OCI-LY1 (cell line): Measurements from ENCODE around the gene ZNF639.

ENCODE experiments used
- H2AFZ ChIP-seq: fragments of 200-600 bp; sonication (generic), shearing (Covaris generic); 2 replicates; pipeline ENCODE4 v1.6.0; 2014; ENCODE audit warnings: antibody characterized with exemption, mild to moderate bottlenecking, low read length
- H3F3A ChIP-seq: fragments of 200-600 bp; sonication (generic), shearing (Covaris generic); 2 replicates; pipeline ENCODE4 v1.6.0; 2014; ENCODE audit warnings: mild to moderate bottlenecking, antibody characterized with exemption, low read length, moderate library complexity; ENCODE audit not compliant: insufficient read depth
- H3K27ac ChIP-seq: fragments of 200-600 bp; sonication (generic); 2 replicates; pipeline ENCODE4 v1.5.1; 2014; ENCODE audit warnings: low read length, mixed run types, mild to moderate bottlenecking, low read depth; ENCODE audit not compliant: poor library complexity, severe bottlenecking
- H3K27me3 ChIP-seq: fragments of 200-600 bp; sonication (generic); 2 replicates; pipeline ENCODE4 v1.6.0; 2014; ENCODE audit warnings: antibody characterized with exemption, mild to moderate bottlenecking, low read length, moderate library complexity; ENCODE audit not compliant: insufficient read depth
- H3K36me3 ChIP-seq: fragments of 200-600 bp; sonication (generic); 2 replicates; pipeline ENCODE4 v1.6.1; 2014; ENCODE audit warnings: mild to moderate bottlenecking, antibody characterized with exemption, low read length, moderate library complexity, mixed read lengths; ENCODE audit not compliant: insufficient read depth
- H3K4me1 ChIP-seq: fragments of 200-600 bp; sonication (generic); 2 replicates; pipeline ENCODE4 v1.5.1; 2014; ENCODE audit warnings: mild to moderate bottlenecking, low read length, moderate library complexity; ENCODE audit not compliant: insufficient read depth, severe bottlenecking
- H3K4me2 ChIP-seq: fragments of 200-600 bp; sonication (generic), shearing (Covaris generic); 2 replicates; pipeline ENCODE4 v1.6.1; 2014; ENCODE audit warnings: low read length
- H3K4me3 ChIP-seq: fragments of 200-600 bp; sonication (generic); 2 replicates; pipeline ENCODE4 v1.5.1; 2014; ENCODE audit warnings: low read length, low read depth, mild to moderate bottlenecking, mixed read lengths; ENCODE audit not compliant: poor library complexity, severe bottlenecking
- H3K79me2 ChIP-seq: fragments of 200-600 bp; shearing (Covaris generic); 2 replicates; pipeline ENCODE4 v1.6.1; 2016; ENCODE audit warnings: mixed run types, low read length, mixed read lengths; ENCODE audit not compliant: insufficient read depth
- H3K9ac ChIP-seq: fragments of 200-600 bp; sonication (generic), shearing (Covaris generic); 2 replicates; pipeline ENCODE4 v1.6.1; 2014; ENCODE audit warnings: mild to moderate bottlenecking, low read length, mixed read lengths
- H3K9me2 ChIP-seq: fragments of 200-600 bp; sonication (generic), shearing (Covaris generic); 2 replicates; pipeline ENCODE4 v1.6.1; 2014; ENCODE audit warnings: low read depth, mild to moderate bottlenecking, low read length, mixed read lengths
- H3K9me3 ChIP-seq: fragments of 200-600 bp; shearing (Covaris generic); 2 replicates; pipeline ENCODE4 v1.6.1; 2014; ENCODE audit warnings: low read length, mixed read lengths
- H4K20me1 ChIP-seq: fragments of 200-600 bp; sonication (generic), shearing (Covaris generic); 2 replicates; pipeline ENCODE4 v1.6.0; 2016; ENCODE audit warnings: mild to moderate bottlenecking, low read length; ENCODE audit not compliant: insufficient read depth
- EZH2 ChIP-seq: fragments of 200-600 bp; sonication (generic), shearing (Covaris generic); IDR thresholded peaks from 2 replicates; pipeline ENCODE4 v1.8.0; 2017; ENCODE audit warnings: borderline replicate concordance, mixed run types, mild to moderate bottlenecking, antibody characterized with exemption, low read length, moderate library complexity, mixed read lengths
- TF ChIP-seq, protein P1 (sequence below): fragments of 200-600 bp; sonication (generic), shearing (Covaris generic); IDR thresholded peaks from 2 replicates; pipeline ENCODE4 v1.5.1; 2017; ENCODE audit warnings: mild to moderate bottlenecking, antibody characterized with exemption, low read length, moderate library complexity, mixed read lengths

The ZNF639 gene

DNA sequence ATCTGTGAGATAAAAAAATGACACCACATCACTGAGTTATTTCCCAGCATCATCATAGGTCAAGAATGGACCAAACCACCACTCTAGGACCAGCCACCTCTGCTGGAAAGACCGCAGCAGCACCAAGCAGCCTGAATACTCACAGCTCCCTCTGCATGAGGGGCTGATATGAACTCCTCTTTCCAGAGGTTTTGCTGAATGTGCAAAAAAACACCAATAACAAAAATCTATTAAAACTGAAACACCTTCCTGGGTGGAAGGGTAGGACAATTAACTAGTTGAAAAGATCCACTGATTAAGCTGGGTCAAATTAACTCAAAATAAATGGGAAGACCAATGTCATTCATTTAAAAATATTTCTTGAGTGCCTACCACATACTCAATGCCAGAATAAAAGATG lies 43.0 kb upstream of the ZNF639 start:
- H3K9me3 ChIP-seq = no peaks in the 10 kb centered on the region
- peaks cover 4% of the 10 kb centered on the region; the same call in 1 of the 2 replicates for H3K27me3 ChIP-seq
- H3F3A ChIP-seq = no peaks in the 10 kb centered on the region
- H3K4me1 ChIP-seq = no peaks in the 10 kb centered on the region
- no peaks in the 10 kb centered on the region for H3K36me3 ChIP-seq
- H3K9me2 ChIP-seq = no peaks in the 10 kb centered on the region
- TF ChIP-seq, protein P1, sequence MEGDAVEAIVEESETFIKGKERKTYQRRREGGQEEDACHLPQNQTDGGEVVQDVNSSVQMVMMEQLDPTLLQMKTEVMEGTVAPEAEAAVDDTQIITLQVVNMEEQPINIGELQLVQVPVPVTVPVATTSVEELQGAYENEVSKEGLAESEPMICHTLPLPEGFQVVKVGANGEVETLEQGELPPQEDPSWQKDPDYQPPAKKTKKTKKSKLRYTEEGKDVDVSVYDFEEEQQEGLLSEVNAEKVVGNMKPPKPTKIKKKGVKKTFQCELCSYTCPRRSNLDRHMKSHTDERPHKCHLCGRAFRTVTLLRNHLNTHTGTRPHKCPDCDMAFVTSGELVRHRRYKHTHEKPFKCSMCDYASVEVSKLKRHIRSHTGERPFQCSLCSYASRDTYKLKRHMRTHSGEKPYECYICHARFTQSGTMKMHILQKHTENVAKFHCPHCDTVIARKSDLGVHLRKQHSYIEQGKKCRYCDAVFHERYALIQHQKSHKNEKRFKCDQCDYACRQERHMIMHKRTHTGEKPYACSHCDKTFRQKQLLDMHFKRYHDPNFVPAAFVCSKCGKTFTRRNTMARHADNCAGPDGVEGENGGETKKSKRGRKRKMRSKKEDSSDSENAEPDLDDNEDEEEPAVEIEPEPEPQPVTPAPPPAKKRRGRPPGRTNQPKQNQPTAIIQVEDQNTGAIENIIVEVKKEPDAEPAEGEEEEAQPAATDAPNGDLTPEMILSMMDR = no peak
- no peak for TF ChIP-seq EZH2
- no peak overlapping the region for H3K27ac ChIP-seq
- no peaks in the 10 kb centered on the region for H3K79me2 ChIP-seq
- no peak overlapping the region for H3K9ac ChIP-seq
- no peak overlapping the region for H3K4me3 ChIP-seq
- H2AFZ ChIP-seq = no peak overlapping the region
- H4K20me1 ChIP-seq = no peaks in the 10 kb centered on the region
- no peak overlapping the region for H3K4me2 ChIP-seq

DNA sequence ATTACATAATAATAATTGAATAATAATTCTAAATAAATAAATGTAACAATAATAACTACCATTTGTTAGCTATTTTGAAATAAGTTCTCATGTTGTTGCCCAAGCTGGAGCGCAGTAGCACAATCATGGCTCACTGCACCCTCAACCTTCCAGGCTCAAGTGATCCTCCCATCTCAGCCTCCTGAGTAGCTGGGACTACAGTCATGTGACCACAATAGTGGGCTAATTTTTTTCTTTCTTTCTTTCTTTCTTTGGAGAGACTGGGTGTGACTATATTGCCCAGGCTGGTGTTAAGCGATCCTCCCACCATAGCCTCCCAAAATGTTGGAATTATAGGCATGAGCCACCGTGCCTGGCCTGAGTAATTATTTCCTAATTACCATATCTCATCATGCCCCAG lies 41.0 kb upstream of the ZNF639 start:
- Histone ChIP-seq H3K9ac (no peak overlapping the region), H3K4me3 (no peak overlapping the region), H3K27me3 (peaks cover 4% of the 10 kb centered on the region; the same call in 1 of the 2 replicates), H3K36me3 (no peaks in the 10 kb centered on the region), H3K9me2 (no peaks in the 10 kb centered on the region), H3K4me2 (no peak overlapping the region), H3F3A (no peaks in the 10 kb centered on the region), H4K20me1 (no peaks in the 10 kb centered on the region), H3K79me2 (no peaks in the 10 kb centered on the region), H3K4me1 (no peaks in the 10 kb centered on the region), H2AFZ (no peak overlapping the region), H3K27ac (no peak overlapping the region), H3K9me3 (no peaks in the 10 kb centered on the region)
- TF ChIP-seq EZH2 = no peak

- Histone ChIP-seq H3K79me2 (no peaks in the 10 kb centered on the region), H2AFZ (no peak overlapping the region), H3K4me2 (no peak overlapping the region), H3K27me3 (peaks cover 4% of the 10 kb centered on the region; the same call in 1 of the 2 replicates), H4K20me1 (no peaks in the 10 kb centered on the region), H3K27ac (no peak overlapping the region), H3K9me3 (no peaks in the 10 kb centered on the region), H3F3A (no peaks in the 10 kb centered on the region), H3K9ac (no peak overlapping the region), H3K4me3 (no peak overlapping the region), H3K4me1 (no peaks in the 10 kb centered on the region), H3K9me2 (no peaks in the 10 kb centered on the region; the same call in 1 of the 2 replicates), H3K36me3 (no peaks in the 10 kb centered on the region)
- TF ChIP-seq, protein P1 = no peak
- no peak for TF ChIP-seq EZH2
These were observed 36.5 kb upstream of the ZNF639 start for GRCh38 chr3:179286331-179286730.

DNA sequence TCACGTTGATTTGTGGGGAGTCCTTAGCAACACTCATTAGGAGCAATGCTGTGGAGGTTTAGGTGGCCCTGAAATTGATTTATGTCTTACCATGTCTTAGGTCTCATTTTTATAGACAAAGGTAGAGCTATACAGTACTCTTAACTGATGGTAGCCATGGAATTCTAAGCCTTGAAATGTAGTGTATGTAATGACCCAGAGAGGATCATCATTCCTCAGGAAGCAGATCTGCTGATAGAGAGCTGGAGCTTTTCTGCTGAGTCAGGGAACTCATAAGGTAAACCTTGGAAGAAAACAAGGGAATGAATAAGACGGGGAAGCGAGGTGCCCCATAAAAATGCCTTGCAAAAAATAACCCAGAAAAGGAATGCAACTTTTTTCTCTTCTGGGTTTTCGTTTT lies 34.0 kb upstream of the ZNF639 start:
- no peaks in the 10 kb centered on the region for H3K4me1 ChIP-seq
- H3F3A ChIP-seq = no peaks in the 10 kb centered on the region
- no peak overlapping the region for H3K4me3 ChIP-seq
- no peaks in the 10 kb centered on the region for H4K20me1 ChIP-seq
- H3K36me3 ChIP-seq = no peaks in the 10 kb centered on the region
- H3K9ac ChIP-seq = no peak overlapping the region
- H3K9me2 ChIP-seq = no peaks in the 10 kb centered on the region; the same call in 1 of the 2 replicates
- no peaks in the 10 kb centered on the region for H3K9me3 ChIP-seq
- no peak overlapping the region for H2AFZ ChIP-seq
- H3K27ac ChIP-seq = no peak overlapping the region
- no peak overlapping the region for H3K4me2 ChIP-seq
- no peaks in the 10 kb centered on the region for H3K27me3 ChIP-seq
- no peaks in the 10 kb centered on the region for H3K79me2 ChIP-seq
- TF ChIP-seq EZH2 = no peak
- TF ChIP-seq, protein P1 = no peak
